ENCODE data around the gene NDUFB8.

The NDUFB8 gene

GRCh38 chr10:100482181-100482833, 47.4 kb downstream of the NDUFB8 start:
- H3K79me1 ChIP-seq (ENCODE audit: low read length) = no peaks in the 10 kb centered on the region
- H2AK5ac ChIP-seq (ENCODE audit: low read length) = no peak overlapping the region
- no peak overlapping the region for H2BK5ac ChIP-seq (ENCODE audit: low read length)
- no peak overlapping the region for H3K18ac ChIP-seq (ENCODE audit: low read length)
- no peaks in the 10 kb centered on the region for H3K79me2 ChIP-seq (ENCODE audit: control insufficient read depth, insufficient read depth, low read length)
- H3K9ac ChIP-seq (ENCODE audit: low read length) = peak overlapping the region; percentile 44
- peaks cover 15% of the 10 kb centered on the region for H3K27me3 ChIP-seq (ENCODE audit: insufficient read depth, low read length, poor library complexity)
- no peak overlapping the region for H3K56ac ChIP-seq (ENCODE audit: low read length)
- H3K4me2 ChIP-seq (ENCODE audit: low read length) = peak overlapping the region; percentile 57
- no peak overlapping the region for H3K4me3 ChIP-seq (ENCODE audit: low read length)
- H3K4ac ChIP-seq (ENCODE audit: low read depth, low read length) = no peak overlapping the region
- no peak overlapping the region for H2BK15ac ChIP-seq (replicated peaks; ENCODE audit: low read depth)
- no peak overlapping the region for H4K5ac ChIP-seq (ENCODE audit: low read length)
- H3K23ac ChIP-seq (ENCODE audit: low read length) = no peak overlapping the region
- WGBS (ENCODE audit: extremely low coverage, insufficient coverage, low lambda C conversion rate) = no CpG with 5 or more reads among the region's 59 CpGs
- H4K8ac ChIP-seq (ENCODE audit: low read depth, low read length) = no peak overlapping the region
- no peak overlapping the region for H3K27ac ChIP-seq (ENCODE audit: low read depth, low read length)
- peak; percentile 81 for DNase-seq
- no peaks in the 10 kb centered on the region for H3K36me3 ChIP-seq (ENCODE audit: control insufficient read depth, insufficient read depth, low read length)
- H3K4me1 ChIP-seq (ENCODE audit: control insufficient read depth, low read depth, low read length) = peaks cover 3% of the 10 kb centered on the region
- H2BK120ac ChIP-seq (ENCODE audit: low read depth, low read length) = no peak overlapping the region

- H3K4me1 ChIP-seq (ENCODE audit: control insufficient read depth, low read depth, low read length) = peaks cover 3% of the 10 kb centered on the region
- H3K9ac ChIP-seq (ENCODE audit: low read length) = no peak overlapping the region
- no peak overlapping the region for H2BK15ac ChIP-seq (replicated peaks; ENCODE audit: low read depth)
- H4K8ac ChIP-seq (ENCODE audit: low read depth, low read length) = no peak overlapping the region
- H3K27me3 ChIP-seq (ENCODE audit: insufficient read depth, low read length, poor library complexity) = peaks cover 15% of the 10 kb centered on the region
- no peak overlapping the region for H3K23ac ChIP-seq (ENCODE audit: low read length)
- no peak overlapping the region for H3K4ac ChIP-seq (ENCODE audit: low read depth, low read length)
- peak; percentile 89 for DNase-seq
- H3K79me2 ChIP-seq (ENCODE audit: control insufficient read depth, insufficient read depth, low read length) = no peaks in the 10 kb centered on the region
- no peak overlapping the region for H4K5ac ChIP-seq (ENCODE audit: low read length)
- no peak overlapping the region for H3K4me3 ChIP-seq (ENCODE audit: low read length)
- H2BK5ac ChIP-seq (ENCODE audit: low read length) = no peak overlapping the region
- H3K36me3 ChIP-seq (ENCODE audit: control insufficient read depth, insufficient read depth, low read length) = no peaks in the 10 kb centered on the region
- no peaks in the 10 kb centered on the region for H3K79me1 ChIP-seq (ENCODE audit: low read length)
- no peak overlapping the region for H3K56ac ChIP-seq (ENCODE audit: low read length)
- WGBS (ENCODE audit: extremely low coverage, insufficient coverage, low lambda C conversion rate) = no CpG with 5 or more reads among the region's 19 CpGs
- no peak overlapping the region for H2AK5ac ChIP-seq (ENCODE audit: low read length)
- no peak overlapping the region for H3K18ac ChIP-seq (ENCODE audit: low read length)
- no peak overlapping the region for H3K27ac ChIP-seq (ENCODE audit: low read depth, low read length)
- H3K4me2 ChIP-seq (ENCODE audit: low read length) = peak overlapping the region; percentile 57
- H2BK120ac ChIP-seq (ENCODE audit: low read depth, low read length) = no peak overlapping the region
These were observed 48.1 kb downstream of the NDUFB8 start for GRCh38 chr10:100481462-100482081.

GRCh38 chr10:100480002-100480401, 49.7 kb downstream of the NDUFB8 start:
- no peaks in the 10 kb centered on the region for H3K36me3 ChIP-seq (ENCODE audit: control insufficient read depth, insufficient read depth, low read length)
- peaks cover 15% of the 10 kb centered on the region for H3K27me3 ChIP-seq (ENCODE audit: insufficient read depth, low read length, poor library complexity)
- H3K4ac ChIP-seq (ENCODE audit: low read depth, low read length) = no peak overlapping the region
- no peak overlapping the region for H3K9ac ChIP-seq (ENCODE audit: low read length)
- H3K79me2 ChIP-seq (ENCODE audit: control insufficient read depth, insufficient read depth, low read length) = no peaks in the 10 kb centered on the region
- no peak overlapping the region for H2BK120ac ChIP-seq (ENCODE audit: low read depth, low read length)
- H4K5ac ChIP-seq (ENCODE audit: low read length) = no peak overlapping the region
- H3K56ac ChIP-seq (ENCODE audit: low read length) = no peak overlapping the region
- H3K18ac ChIP-seq (ENCODE audit: low read length) = no peak overlapping the region
- H3K4me1 ChIP-seq (ENCODE audit: control insufficient read depth, low read depth, low read length) = no peaks in the 10 kb centered on the region
- H2AK5ac ChIP-seq (ENCODE audit: low read length) = no peak overlapping the region
- H3K27ac ChIP-seq (ENCODE audit: low read depth, low read length) = no peak overlapping the region
- H4K8ac ChIP-seq (ENCODE audit: low read depth, low read length) = no peak overlapping the region
- no CpG with 5 or more reads among the region's 2 CpGs for WGBS (ENCODE audit: extremely low coverage, insufficient coverage, low lambda C conversion rate)
- no peak overlapping the region for H2BK5ac ChIP-seq (ENCODE audit: low read length)
- no peak overlapping the region for H3K4me2 ChIP-seq (ENCODE audit: low read length)
- no peak overlapping the region for H2BK15ac ChIP-seq (replicated peaks; ENCODE audit: low read depth)
- no peak overlapping the region for H3K4me3 ChIP-seq (ENCODE audit: low read length)
- DNase-seq = no peak
- H3K23ac ChIP-seq (ENCODE audit: low read length) = no peak overlapping the region
- H3K79me1 ChIP-seq (ENCODE audit: low read length) = no peaks in the 10 kb centered on the region

DNA sequence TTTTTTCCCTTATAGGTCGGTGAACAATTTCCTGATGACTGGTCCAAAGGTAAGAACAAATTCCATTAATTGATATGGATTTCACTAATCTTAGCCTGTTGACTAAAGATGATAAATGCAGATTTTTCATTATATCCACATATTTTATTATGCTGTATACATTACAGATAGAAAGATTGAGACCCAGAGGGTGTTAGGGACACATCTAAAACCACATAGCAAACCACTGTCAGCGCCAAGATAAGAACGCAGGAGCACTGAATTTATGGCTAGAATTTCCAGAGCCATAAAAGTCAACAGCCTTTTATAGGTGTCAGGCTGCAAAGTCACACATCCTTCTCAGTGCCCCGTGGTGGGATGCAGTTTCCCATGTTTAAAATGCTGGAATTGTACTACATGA, 50.6 kb downstream of the NDUFB8 start:
- H3K4me2 ChIP-seq (ENCODE audit: low read length) = no peak overlapping the region
- no peaks in the 10 kb centered on the region for H3K79me1 ChIP-seq (ENCODE audit: low read length)
- no peak overlapping the region for H3K4me3 ChIP-seq (ENCODE audit: low read length)
- no peak overlapping the region for H2BK120ac ChIP-seq (ENCODE audit: low read depth, low read length)
- no peak for DNase-seq
- H3K56ac ChIP-seq (ENCODE audit: low read length) = no peak overlapping the region
- no peak overlapping the region for H2BK15ac ChIP-seq (replicated peaks; ENCODE audit: low read depth)
- H3K23ac ChIP-seq (ENCODE audit: low read length) = no peak overlapping the region
- no peak overlapping the region for H4K5ac ChIP-seq (ENCODE audit: low read length)
- H3K27me3 ChIP-seq (ENCODE audit: insufficient read depth, low read length, poor library complexity) = peaks cover 12% of the 10 kb centered on the region
- no peaks in the 10 kb centered on the region for H3K4me1 ChIP-seq (ENCODE audit: control insufficient read depth, low read depth, low read length)
- H3K4ac ChIP-seq (ENCODE audit: low read depth, low read length) = no peak overlapping the region
- H3K18ac ChIP-seq (ENCODE audit: low read length) = no peak overlapping the region
- no CpG with 5 or more reads among the region's 4 CpGs for WGBS (ENCODE audit: extremely low coverage, insufficient coverage, low lambda C conversion rate)
- H2AK5ac ChIP-seq (ENCODE audit: low read length) = no peak overlapping the region
- H2BK5ac ChIP-seq (ENCODE audit: low read length) = no peak overlapping the region
- H3K79me2 ChIP-seq (ENCODE audit: control insufficient read depth, insufficient read depth, low read length) = no peaks in the 10 kb centered on the region
- H3K36me3 ChIP-seq (ENCODE audit: control insufficient read depth, insufficient read depth, low read length) = no peaks in the 10 kb centered on the region
- no peak overlapping the region for H4K8ac ChIP-seq (ENCODE audit: low read depth, low read length)
- H3K27ac ChIP-seq (ENCODE audit: low read depth, low read length) = no peak overlapping the region
- H3K9ac ChIP-seq (ENCODE audit: low read length) = no peak overlapping the region

GRCh38 chr10:100477970-100478369, 51.7 kb downstream of the NDUFB8 start:
- Histone ChIP-seq H2BK120ac (ENCODE audit: low read depth, low read length) (no peak overlapping the region), H2BK15ac (replicated peaks; ENCODE audit: low read depth) (no peak overlapping the region), H3K9ac (ENCODE audit: low read length) (no peak overlapping the region), H3K18ac (ENCODE audit: low read length) (no peak overlapping the region), H3K23ac (ENCODE audit: low read length) (no peak overlapping the region), H3K4me1 (ENCODE audit: control insufficient read depth, low read depth, low read length) (no peaks in the 10 kb centered on the region), H4K5ac (ENCODE audit: low read length) (no peak overlapping the region), H2AK5ac (ENCODE audit: low read length) (no peak overlapping the region), H3K27me3 (ENCODE audit: insufficient read depth, low read length, poor library complexity) (peaks cover 4% of the 10 kb centered on the region), H3K4ac (ENCODE audit: low read depth, low read length) (no peak overlapping the region), H3K4me3 (ENCODE audit: low read length) (no peak overlapping the region), H3K27ac (ENCODE audit: low read depth, low read length) (no peak overlapping the region), H3K56ac (ENCODE audit: low read length) (no peak overlapping the region), H3K79me1 (ENCODE audit: low read length) (no peaks in the 10 kb centered on the region), H3K36me3 (ENCODE audit: control insufficient read depth, insufficient read depth, low read length) (no peaks in the 10 kb centered on the region), H3K79me2 (ENCODE audit: control insufficient read depth, insufficient read depth, low read length) (no peaks in the 10 kb centered on the region), H3K4me2 (ENCODE audit: low read length) (no peak overlapping the region), H4K8ac (ENCODE audit: low read depth, low read length) (no peak overlapping the region), H2BK5ac (ENCODE audit: low read length) (no peak overlapping the region)
- no peak for DNase-seq
- WGBS (ENCODE audit: extremely low coverage, insufficient coverage, low lambda C conversion rate) = no CpG with 5 or more reads among the region's 5 CpGs
